ENCODE data around the gene ATXN7L1. TPM values are rescaled to one million over a fixed set of nuclear protein-coding genes. Genes with fewer than 3 reads are reported as not detected.

Gene ATXN7L1
- total RNA-seq, 2 experiments from 2014 or later = 0.59 TPM; not detected in 1

DNA sequence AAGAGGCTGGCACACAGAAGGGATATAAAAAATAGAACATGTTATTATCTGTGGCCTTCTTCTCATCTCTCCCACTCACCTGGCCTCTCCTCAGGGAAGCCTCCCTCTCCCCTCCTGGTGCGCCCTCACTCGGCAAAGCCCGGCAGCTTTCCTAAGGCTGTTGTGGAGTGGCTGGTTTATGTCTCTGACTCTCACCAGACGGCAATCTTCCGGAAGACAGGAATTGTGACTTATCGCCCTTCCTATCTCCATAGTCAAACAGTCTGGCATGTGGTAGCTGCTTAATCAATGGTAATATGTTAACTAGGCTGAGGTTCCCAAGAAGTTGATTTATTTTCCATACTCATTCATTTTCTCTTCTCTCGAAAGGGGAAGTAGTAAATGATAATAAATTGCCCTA is 78.7 kb downstream of the ATXN7L1 start:
- Histone ChIP-seq H3K79me2 (ENCODE audit: insufficient read depth, low read depth, low read length) (no peaks in the 10 kb centered on the region), H3K9me2 (ENCODE audit: insufficient read depth, low read length) (no peaks in the 10 kb centered on the region), H4K20me1 (ENCODE audit: insufficient read depth, low read length) (no peaks in the 10 kb centered on the region), H2AFZ (ENCODE audit: low read length) (no peak overlapping the region), H3K9me3 (ENCODE audit: low read length) (no peaks in the 10 kb centered on the region), H3K4me2 (ENCODE audit: low read length) (no peak overlapping the region), H3K4me1 (ENCODE audit: insufficient read depth, low read length, poor library complexity, severe bottlenecking) (no peaks in the 10 kb centered on the region), H3K36me3 (ENCODE audit: insufficient read depth, low read length) (no peaks in the 10 kb centered on the region), H3K27ac (ENCODE audit: low read depth, low read length, poor library complexity, severe bottlenecking) (no peak overlapping the region), H3K4me3 (ENCODE audit: low read depth, low read length, poor library complexity, severe bottlenecking) (no peak overlapping the region)
- TF ChIP-seq, protein P1, sequence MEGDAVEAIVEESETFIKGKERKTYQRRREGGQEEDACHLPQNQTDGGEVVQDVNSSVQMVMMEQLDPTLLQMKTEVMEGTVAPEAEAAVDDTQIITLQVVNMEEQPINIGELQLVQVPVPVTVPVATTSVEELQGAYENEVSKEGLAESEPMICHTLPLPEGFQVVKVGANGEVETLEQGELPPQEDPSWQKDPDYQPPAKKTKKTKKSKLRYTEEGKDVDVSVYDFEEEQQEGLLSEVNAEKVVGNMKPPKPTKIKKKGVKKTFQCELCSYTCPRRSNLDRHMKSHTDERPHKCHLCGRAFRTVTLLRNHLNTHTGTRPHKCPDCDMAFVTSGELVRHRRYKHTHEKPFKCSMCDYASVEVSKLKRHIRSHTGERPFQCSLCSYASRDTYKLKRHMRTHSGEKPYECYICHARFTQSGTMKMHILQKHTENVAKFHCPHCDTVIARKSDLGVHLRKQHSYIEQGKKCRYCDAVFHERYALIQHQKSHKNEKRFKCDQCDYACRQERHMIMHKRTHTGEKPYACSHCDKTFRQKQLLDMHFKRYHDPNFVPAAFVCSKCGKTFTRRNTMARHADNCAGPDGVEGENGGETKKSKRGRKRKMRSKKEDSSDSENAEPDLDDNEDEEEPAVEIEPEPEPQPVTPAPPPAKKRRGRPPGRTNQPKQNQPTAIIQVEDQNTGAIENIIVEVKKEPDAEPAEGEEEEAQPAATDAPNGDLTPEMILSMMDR (conservative IDR thresholded peaks at IDR 0.05; ENCODE audit: low read length) = no peak
- TF ChIP-seq EZH2phosphoT487 (IDR thresholded peaks at IDR 0.05; ENCODE audit: borderline replicate concordance, low read depth, low read length) = no peak
- POLR2A ChIA-PET = interaction anchor here (1.8 kb wide), 1 partner anchor 49 kb away, joined by 4 read pairs; no protein-coding TSS in a partner anchor
- BruUV-seq (replicated peaks) = no TSS peak
- CTCF ChIA-PET (ENCODE audit: unreplicated experiment) = no interaction called here
- intact Hi-C loops (cut with micrococcal nuclease; ENCODE audit: unreplicated experiment) = no loop called here
- DNase-seq (ENCODE audit: low spot score) = no peak

DNA sequence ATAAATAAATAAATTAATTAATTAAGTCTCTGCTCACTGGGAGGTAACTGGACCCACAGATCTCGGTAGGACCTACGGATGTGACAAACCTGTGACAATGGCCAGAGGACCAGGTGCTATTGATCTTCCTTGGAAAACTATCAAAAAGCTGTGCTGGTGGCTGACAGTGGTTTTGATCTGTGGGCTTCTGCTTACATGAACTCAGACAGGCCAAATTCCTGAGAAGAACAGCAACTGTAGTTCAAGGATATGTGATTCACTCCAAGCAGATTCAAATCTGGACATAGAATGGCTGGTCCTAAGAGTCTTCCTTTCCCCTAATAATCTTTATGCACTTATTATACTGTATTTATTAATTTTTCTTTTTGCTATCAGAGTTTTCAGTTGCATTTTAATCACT is 80.0 kb downstream of the ATXN7L1 start:
- DNase-seq (ENCODE audit: low spot score) = no peak
- POLR2A ChIA-PET = interaction anchor here (1.8 kb wide), 1 partner anchor 48 kb away, joined by 4 read pairs; no protein-coding TSS in a partner anchor
- Histone ChIP-seq H3K9me3 (ENCODE audit: low read length) (no peaks in the 10 kb centered on the region), H3K4me2 (ENCODE audit: low read length) (no peak overlapping the region), H3K4me1 (ENCODE audit: insufficient read depth, low read length, poor library complexity, severe bottlenecking) (no peaks in the 10 kb centered on the region), H3K4me3 (ENCODE audit: low read depth, low read length, poor library complexity, severe bottlenecking) (no peak overlapping the region), H4K20me1 (ENCODE audit: insufficient read depth, low read length) (no peaks in the 10 kb centered on the region), H2AFZ (ENCODE audit: low read length) (no peak overlapping the region), H3K36me3 (ENCODE audit: insufficient read depth, low read length) (no peaks in the 10 kb centered on the region), H3K9me2 (ENCODE audit: insufficient read depth, low read length) (no peaks in the 10 kb centered on the region), H3K27ac (ENCODE audit: low read depth, low read length, poor library complexity, severe bottlenecking) (no peak overlapping the region), H3K79me2 (ENCODE audit: insufficient read depth, low read depth, low read length) (no peaks in the 10 kb centered on the region)
- CTCF ChIA-PET (ENCODE audit: unreplicated experiment) = no interaction called here
- intact Hi-C loops (cut with micrococcal nuclease; ENCODE audit: unreplicated experiment) = no loop called here
- no TSS peak for BruUV-seq (replicated peaks)
- TF ChIP-seq, protein P1 (conservative IDR thresholded peaks at IDR 0.05; ENCODE audit: low read length) = no peak
- TF ChIP-seq EZH2phosphoT487 (IDR thresholded peaks at IDR 0.05; ENCODE audit: borderline replicate concordance, low read depth, low read length) = no peak

DNA sequence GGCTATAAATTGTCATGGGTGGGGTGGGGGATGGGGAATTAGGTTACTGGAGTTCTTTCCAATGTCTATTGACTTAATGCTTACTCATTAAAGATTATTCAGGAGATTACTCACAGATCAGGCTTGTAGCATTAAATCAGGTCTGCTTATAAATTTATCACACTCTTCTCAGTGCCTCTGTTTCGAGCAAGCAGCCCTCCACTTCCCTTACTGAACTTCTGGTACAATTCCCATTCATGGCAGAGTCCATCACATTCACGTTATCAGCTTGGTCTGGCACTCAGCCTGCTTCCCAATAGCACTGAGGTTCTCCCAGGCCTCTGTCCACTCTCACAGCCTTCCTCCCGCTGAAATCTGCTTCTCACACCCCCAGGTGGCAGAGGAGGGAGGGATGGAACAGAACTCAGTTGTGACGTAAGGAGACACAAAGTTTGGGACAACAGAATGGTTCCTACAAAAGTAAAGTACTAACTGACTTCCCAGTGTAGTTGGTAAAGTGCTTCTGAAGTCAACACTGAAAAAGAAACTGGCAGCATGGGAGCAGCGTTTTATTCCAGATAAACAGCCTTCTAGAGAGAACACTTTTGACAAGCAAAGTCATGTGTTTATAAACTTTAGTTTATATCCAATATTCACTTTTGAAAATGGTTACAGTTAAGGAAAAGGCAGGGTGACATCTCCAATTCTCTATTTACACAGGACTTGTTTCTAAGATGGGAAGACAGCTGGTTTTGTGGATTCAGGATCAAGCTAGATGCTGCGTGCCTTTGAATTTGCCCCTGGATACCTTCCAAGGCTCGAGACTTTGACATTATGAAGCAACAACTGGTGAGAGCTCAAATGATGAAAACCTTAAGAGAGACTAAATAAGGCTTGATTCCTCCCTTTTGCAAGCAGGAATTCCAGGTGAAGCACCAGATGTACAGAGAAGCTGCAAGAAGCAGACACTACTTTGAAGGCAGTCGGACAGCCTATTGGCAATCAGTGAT is 81.4 kb downstream of the ATXN7L1 start:
- H2AFZ ChIP-seq (ENCODE audit: low read length) = no peak overlapping the region
- no peak overlapping the region for H3K4me2 ChIP-seq (ENCODE audit: low read length)
- no peaks in the 10 kb centered on the region for H3K4me1 ChIP-seq (ENCODE audit: insufficient read depth, low read length, poor library complexity, severe bottlenecking)
- intact Hi-C loops (cut with micrococcal nuclease; ENCODE audit: unreplicated experiment) = no loop called here
- H3K4me3 ChIP-seq (ENCODE audit: low read depth, low read length, poor library complexity, severe bottlenecking) = no peak overlapping the region
- DNase-seq (ENCODE audit: low spot score) = no peak
- no peaks in the 10 kb centered on the region for H3K9me2 ChIP-seq (ENCODE audit: insufficient read depth, low read length)
- no TSS peak for BruUV-seq (replicated peaks)
- H3K9me3 ChIP-seq (ENCODE audit: low read length) = no peaks in the 10 kb centered on the region
- CTCF ChIA-PET (ENCODE audit: unreplicated experiment) = no interaction called here
- no peak overlapping the region for H3K27ac ChIP-seq (ENCODE audit: low read depth, low read length, poor library complexity, severe bottlenecking)
- no peaks in the 10 kb centered on the region for H3K36me3 ChIP-seq (ENCODE audit: insufficient read depth, low read length)
- POLR2A ChIA-PET = interaction anchor here (1.0 kb wide), 1 partner anchor 14 kb away, joined by 4 read pairs; no protein-coding TSS in a partner anchor
- TF ChIP-seq, protein P1 (conservative IDR thresholded peaks at IDR 0.05; ENCODE audit: low read length) = no peak
- no peaks in the 10 kb centered on the region for H4K20me1 ChIP-seq (ENCODE audit: insufficient read depth, low read length)
- H3K79me2 ChIP-seq (ENCODE audit: insufficient read depth, low read depth, low read length) = no peaks in the 10 kb centered on the region

Measured in OCI-LY7 (cell line).